ENCODE data around the gene SLC13A3.

Gene SLC13A3, protein sequence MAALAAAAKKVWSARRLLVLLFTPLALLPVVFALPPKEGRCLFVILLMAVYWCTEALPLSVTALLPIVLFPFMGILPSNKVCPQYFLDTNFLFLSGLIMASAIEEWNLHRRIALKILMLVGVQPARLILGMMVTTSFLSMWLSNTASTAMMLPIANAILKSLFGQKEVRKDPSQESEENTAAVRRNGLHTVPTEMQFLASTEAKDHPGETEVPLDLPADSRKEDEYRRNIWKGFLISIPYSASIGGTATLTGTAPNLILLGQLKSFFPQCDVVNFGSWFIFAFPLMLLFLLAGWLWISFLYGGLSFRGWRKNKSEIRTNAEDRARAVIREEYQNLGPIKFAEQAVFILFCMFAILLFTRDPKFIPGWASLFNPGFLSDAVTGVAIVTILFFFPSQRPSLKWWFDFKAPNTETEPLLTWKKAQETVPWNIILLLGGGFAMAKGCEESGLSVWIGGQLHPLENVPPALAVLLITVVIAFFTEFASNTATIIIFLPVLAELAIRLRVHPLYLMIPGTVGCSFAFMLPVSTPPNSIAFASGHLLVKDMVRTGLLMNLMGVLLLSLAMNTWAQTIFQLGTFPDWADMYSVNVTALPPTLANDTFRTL

DNA sequence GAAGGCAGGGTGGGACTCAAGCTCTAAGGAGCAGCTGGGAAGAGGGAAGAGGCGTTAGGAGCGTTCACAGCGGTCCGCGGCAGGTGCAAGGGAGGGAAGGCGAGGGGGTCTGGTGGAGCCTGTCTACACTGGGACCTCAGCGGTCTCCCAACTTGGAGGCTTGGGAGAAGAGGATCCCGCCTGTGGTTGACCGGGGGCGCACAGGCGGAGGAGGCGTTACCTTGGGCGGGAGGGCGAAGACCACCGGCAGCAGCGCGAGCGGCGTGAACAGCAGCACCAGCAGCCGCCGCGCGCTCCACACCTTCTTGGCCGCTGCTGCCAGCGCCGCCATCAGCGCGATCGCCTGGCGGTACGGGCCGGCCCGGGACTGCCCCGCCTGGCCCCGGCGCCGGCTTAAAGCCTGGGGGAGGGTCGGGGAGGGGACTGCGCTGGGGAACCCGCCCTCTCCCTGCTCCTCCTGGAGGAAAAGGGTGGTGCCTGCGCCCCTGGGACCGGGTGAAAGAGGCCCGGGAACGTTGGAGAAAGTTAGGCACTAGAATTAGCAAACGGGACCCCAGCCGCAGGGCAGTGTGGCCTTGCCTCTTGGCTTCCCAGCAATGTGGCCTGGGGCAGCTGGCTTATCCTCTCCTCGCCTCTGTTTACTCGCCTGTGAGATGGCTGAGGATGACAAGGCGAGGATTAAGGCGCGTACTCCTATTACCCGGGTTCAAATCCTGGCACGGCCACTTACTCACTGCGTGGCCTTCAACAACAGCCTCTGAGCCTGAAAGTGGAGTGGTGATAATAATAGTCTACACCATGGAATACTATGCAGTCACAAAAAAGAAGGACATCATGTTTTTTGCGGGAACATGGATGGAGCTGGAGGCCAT lies at the start of gene SLC13A3:
Gene SLC13A3, minus strand, starts transcription at position 369 of the 872 bp plus-strand sequence. Its CDS starts 38 bp downstream, at position 331.
- Mint-ChIP-seq H3K9me3 (peaks cover 4% of the 10 kb centered on the region), H3K4me3 (peak within 1 kb of the TSS; percentile 79), H3K27ac (no peak within 1 kb of the TSS), H3K27me3 (ENCODE audit: low read depth, poor library complexity) (peaks cover 57% of the 10 kb centered on the region), H3K36me3 (ENCODE audit: low read depth) (peaks cover 10% of the 10 kb centered on the region), H3K4me1 (peaks cover 5% of the 10 kb centered on the region)
- TF ChIP-seq, protein P1, sequence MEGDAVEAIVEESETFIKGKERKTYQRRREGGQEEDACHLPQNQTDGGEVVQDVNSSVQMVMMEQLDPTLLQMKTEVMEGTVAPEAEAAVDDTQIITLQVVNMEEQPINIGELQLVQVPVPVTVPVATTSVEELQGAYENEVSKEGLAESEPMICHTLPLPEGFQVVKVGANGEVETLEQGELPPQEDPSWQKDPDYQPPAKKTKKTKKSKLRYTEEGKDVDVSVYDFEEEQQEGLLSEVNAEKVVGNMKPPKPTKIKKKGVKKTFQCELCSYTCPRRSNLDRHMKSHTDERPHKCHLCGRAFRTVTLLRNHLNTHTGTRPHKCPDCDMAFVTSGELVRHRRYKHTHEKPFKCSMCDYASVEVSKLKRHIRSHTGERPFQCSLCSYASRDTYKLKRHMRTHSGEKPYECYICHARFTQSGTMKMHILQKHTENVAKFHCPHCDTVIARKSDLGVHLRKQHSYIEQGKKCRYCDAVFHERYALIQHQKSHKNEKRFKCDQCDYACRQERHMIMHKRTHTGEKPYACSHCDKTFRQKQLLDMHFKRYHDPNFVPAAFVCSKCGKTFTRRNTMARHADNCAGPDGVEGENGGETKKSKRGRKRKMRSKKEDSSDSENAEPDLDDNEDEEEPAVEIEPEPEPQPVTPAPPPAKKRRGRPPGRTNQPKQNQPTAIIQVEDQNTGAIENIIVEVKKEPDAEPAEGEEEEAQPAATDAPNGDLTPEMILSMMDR (IDR thresholded peaks at IDR 0.05) = no peak
- peak; percentile 60 for DNase-seq

DNA sequence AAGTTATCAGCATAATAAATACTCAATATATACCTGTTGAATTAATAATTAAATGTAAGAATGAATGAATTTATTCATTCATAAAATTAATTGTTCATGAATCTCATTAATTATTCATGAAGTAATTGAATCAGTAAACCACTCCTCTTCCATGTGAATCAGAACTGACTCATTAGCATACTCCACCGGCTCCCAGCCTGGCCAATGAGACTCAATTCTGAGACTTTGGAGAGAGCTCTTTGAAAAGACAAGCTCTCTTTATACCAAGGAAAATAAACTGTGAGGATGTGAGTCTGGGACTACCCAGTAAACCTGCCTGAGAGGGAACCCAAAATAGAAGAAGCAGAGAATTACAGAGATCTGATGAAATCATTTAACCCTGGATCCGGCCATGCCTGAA lies 49.8 kb upstream of the SLC13A3 start:
- H3K4me1 Mint-ChIP-seq = peaks cover 16% of the 10 kb centered on the region
- H3K27me3 Mint-ChIP-seq (ENCODE audit: low read depth, poor library complexity) = peaks cover 23% of the 10 kb centered on the region
- no peak for DNase-seq
- TF ChIP-seq, protein P1 (IDR thresholded peaks at IDR 0.05) = no peak
- no peak overlapping the region for H3K4me3 Mint-ChIP-seq
- H3K36me3 Mint-ChIP-seq (ENCODE audit: low read depth) = no peaks in the 10 kb centered on the region
- H3K27ac Mint-ChIP-seq = no peak overlapping the region
- peaks cover 20% of the 10 kb centered on the region for H3K9me3 Mint-ChIP-seq

DNA sequence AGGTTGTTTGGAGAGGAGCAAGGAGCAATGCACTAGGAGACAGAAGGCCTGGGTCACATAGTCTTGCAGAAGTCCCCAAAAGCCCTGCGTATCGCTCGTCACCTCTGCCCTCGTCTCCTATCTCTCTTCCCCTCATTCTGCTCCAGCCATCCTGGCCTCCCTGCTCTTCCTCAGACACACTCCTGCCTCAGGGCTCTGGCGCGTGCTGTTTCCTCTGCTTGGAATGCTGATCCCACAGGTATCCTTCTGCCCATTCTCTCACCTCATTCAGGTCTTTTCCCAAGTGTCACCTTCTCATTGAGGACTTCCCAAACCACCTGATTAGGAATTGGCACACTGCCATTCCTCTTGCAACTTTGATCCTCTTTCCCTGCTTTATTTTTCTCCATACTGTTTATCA lies 49.2 kb upstream of the SLC13A3 start:
- TF ChIP-seq, protein P1 (IDR thresholded peaks at IDR 0.05) = no peak
- Mint-ChIP-seq H3K27ac (no peak overlapping the region), H3K36me3 (ENCODE audit: low read depth) (no peaks in the 10 kb centered on the region), H3K9me3 (peaks cover 17% of the 10 kb centered on the region), H3K4me3 (no peak overlapping the region), H3K4me1 (peaks cover 21% of the 10 kb centered on the region), H3K27me3 (ENCODE audit: low read depth, poor library complexity) (peaks cover 23% of the 10 kb centered on the region)
- no peak for DNase-seq

DNA sequence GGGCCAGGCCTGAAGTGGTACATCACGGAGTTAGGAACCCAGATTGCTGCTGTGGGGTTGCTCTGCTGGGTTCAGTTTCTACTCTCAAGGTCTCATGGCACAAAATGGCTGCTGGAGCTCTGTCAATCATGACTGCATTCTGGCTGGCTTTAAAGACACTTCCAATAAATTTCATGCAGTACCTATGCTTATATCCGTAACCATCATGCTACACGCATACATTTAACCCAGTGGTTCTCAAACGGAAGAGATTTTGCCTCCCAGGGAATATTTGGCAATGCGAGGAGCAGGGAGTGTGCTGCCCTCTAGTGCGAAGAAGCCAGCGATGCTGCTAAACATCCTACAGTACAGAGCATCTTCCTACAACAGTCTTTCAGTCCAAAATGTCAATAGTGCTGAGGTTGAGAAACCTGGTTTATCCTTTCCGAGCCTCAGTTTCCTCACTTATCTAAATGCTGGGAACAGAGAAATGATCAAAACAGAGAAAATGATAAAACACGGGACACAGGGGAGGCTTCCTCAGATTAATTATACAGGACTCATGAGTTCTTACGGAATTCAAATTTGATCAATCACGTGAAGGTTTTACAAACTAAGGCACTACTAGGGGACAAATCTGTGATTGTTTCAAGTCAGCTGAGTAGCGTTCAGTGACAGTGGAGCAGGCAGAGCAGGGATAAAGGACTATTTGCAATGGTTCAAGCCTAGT lies 48.5 kb upstream of the SLC13A3 start:
- H3K27me3 Mint-ChIP-seq (ENCODE audit: low read depth, poor library complexity) = peaks cover 18% of the 10 kb centered on the region
- TF ChIP-seq, protein P1 (IDR thresholded peaks at IDR 0.05) = peak; percentile 41
- no peaks in the 10 kb centered on the region for H3K36me3 Mint-ChIP-seq (ENCODE audit: low read depth)
- H3K4me3 Mint-ChIP-seq = no peak overlapping the region
- H3K9me3 Mint-ChIP-seq = peaks cover 15% of the 10 kb centered on the region
- peaks cover 17% of the 10 kb centered on the region for H3K4me1 Mint-ChIP-seq
- DNase-seq = no peak
- no peak overlapping the region for H3K27ac Mint-ChIP-seq

DNA sequence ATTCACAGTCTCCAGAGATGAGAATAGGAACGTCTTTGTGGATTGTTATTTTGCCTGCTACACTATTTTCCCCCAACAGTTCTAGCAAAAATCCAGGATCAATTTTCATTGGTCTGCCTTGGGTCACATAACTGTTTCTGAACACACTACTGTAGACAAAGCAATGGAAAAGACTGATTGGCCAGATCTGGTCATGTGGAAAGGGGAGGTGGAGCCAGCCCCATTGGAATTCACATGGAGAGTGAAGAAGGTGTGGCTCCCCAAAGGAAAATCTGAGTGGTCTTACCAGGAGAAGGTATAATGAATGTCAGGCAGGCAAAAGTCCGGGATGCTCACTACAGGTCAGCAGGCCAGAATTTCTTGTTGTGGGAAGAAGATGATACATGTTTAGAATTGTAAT lies 47.5 kb upstream of the SLC13A3 start:
- H3K4me3 Mint-ChIP-seq = no peak overlapping the region
- H3K27ac Mint-ChIP-seq = no peak overlapping the region
- peaks cover 12% of the 10 kb centered on the region for H3K27me3 Mint-ChIP-seq (ENCODE audit: low read depth, poor library complexity)
- peaks cover 12% of the 10 kb centered on the region for H3K9me3 Mint-ChIP-seq
- peaks cover 22% of the 10 kb centered on the region for H3K4me1 Mint-ChIP-seq
- H3K36me3 Mint-ChIP-seq (ENCODE audit: low read depth) = no peaks in the 10 kb centered on the region
- TF ChIP-seq, protein P1 (IDR thresholded peaks at IDR 0.05) = no peak
- no peak for DNase-seq
